OCI-LY1 (cell line): ENCODE measurements around the gene CLEC4F.
A peak's percentile ranks its signal among the peaks of the same experiment; 100 is the strongest.

Experiments
- H2AFZ ChIP-seq: fragments of 200-600 bp; sonication (generic), shearing (Covaris generic); 2 replicates; pipeline ENCODE4 v1.6.0; 2014; ENCODE audit warnings: antibody characterized with exemption, mild to moderate bottlenecking, low read length
- H3F3A ChIP-seq: fragments of 200-600 bp; sonication (generic), shearing (Covaris generic); 2 replicates; pipeline ENCODE4 v1.6.0; 2014; ENCODE audit warnings: mild to moderate bottlenecking, antibody characterized with exemption, low read length, moderate library complexity; ENCODE audit not compliant: insufficient read depth
- H3K27ac ChIP-seq: fragments of 200-600 bp; sonication (generic); 2 replicates; pipeline ENCODE4 v1.5.1; 2014; ENCODE audit warnings: low read length, mixed run types, mild to moderate bottlenecking, low read depth; ENCODE audit not compliant: poor library complexity, severe bottlenecking
- H3K27me3 ChIP-seq: fragments of 200-600 bp; sonication (generic); 2 replicates; pipeline ENCODE4 v1.6.0; 2014; ENCODE audit warnings: antibody characterized with exemption, mild to moderate bottlenecking, low read length, moderate library complexity; ENCODE audit not compliant: insufficient read depth
- H3K36me3 ChIP-seq: fragments of 200-600 bp; sonication (generic); 2 replicates; pipeline ENCODE4 v1.6.1; 2014; ENCODE audit warnings: mild to moderate bottlenecking, antibody characterized with exemption, low read length, moderate library complexity, mixed read lengths; ENCODE audit not compliant: insufficient read depth
- H3K4me1 ChIP-seq: fragments of 200-600 bp; sonication (generic); 2 replicates; pipeline ENCODE4 v1.5.1; 2014; ENCODE audit warnings: mild to moderate bottlenecking, low read length, moderate library complexity; ENCODE audit not compliant: insufficient read depth, severe bottlenecking
- H3K4me2 ChIP-seq: fragments of 200-600 bp; sonication (generic), shearing (Covaris generic); 2 replicates; pipeline ENCODE4 v1.6.1; 2014; ENCODE audit warnings: low read length
- H3K4me3 ChIP-seq: fragments of 200-600 bp; sonication (generic); 2 replicates; pipeline ENCODE4 v1.5.1; 2014; ENCODE audit warnings: low read length, low read depth, mild to moderate bottlenecking, mixed read lengths; ENCODE audit not compliant: poor library complexity, severe bottlenecking
- H3K79me2 ChIP-seq: fragments of 200-600 bp; shearing (Covaris generic); 2 replicates; pipeline ENCODE4 v1.6.1; 2016; ENCODE audit warnings: mixed run types, low read length, mixed read lengths; ENCODE audit not compliant: insufficient read depth
- H3K9ac ChIP-seq: fragments of 200-600 bp; sonication (generic), shearing (Covaris generic); 2 replicates; pipeline ENCODE4 v1.6.1; 2014; ENCODE audit warnings: mild to moderate bottlenecking, low read length, mixed read lengths
- H3K9me2 ChIP-seq: fragments of 200-600 bp; sonication (generic), shearing (Covaris generic); 2 replicates; pipeline ENCODE4 v1.6.1; 2014; ENCODE audit warnings: low read depth, mild to moderate bottlenecking, low read length, mixed read lengths
- H3K9me3 ChIP-seq: fragments of 200-600 bp; shearing (Covaris generic); 2 replicates; pipeline ENCODE4 v1.6.1; 2014; ENCODE audit warnings: low read length, mixed read lengths
- H4K20me1 ChIP-seq: fragments of 200-600 bp; sonication (generic), shearing (Covaris generic); 2 replicates; pipeline ENCODE4 v1.6.0; 2016; ENCODE audit warnings: mild to moderate bottlenecking, low read length; ENCODE audit not compliant: insufficient read depth
- CTCF ChIP-seq: fragments of 200-600 bp; sonication (generic), shearing (Covaris generic); IDR thresholded peaks from 2 replicates; pipeline ENCODE4 v1.5.1; 2017; ENCODE audit warnings: mild to moderate bottlenecking, antibody characterized with exemption, low read length, moderate library complexity, mixed read lengths
- EZH2 ChIP-seq: fragments of 200-600 bp; sonication (generic), shearing (Covaris generic); IDR thresholded peaks from 2 replicates; pipeline ENCODE4 v1.8.0; 2017; ENCODE audit warnings: borderline replicate concordance, mixed run types, mild to moderate bottlenecking, antibody characterized with exemption, low read length, moderate library complexity, mixed read lengths

Gene CLEC4F

DNA sequence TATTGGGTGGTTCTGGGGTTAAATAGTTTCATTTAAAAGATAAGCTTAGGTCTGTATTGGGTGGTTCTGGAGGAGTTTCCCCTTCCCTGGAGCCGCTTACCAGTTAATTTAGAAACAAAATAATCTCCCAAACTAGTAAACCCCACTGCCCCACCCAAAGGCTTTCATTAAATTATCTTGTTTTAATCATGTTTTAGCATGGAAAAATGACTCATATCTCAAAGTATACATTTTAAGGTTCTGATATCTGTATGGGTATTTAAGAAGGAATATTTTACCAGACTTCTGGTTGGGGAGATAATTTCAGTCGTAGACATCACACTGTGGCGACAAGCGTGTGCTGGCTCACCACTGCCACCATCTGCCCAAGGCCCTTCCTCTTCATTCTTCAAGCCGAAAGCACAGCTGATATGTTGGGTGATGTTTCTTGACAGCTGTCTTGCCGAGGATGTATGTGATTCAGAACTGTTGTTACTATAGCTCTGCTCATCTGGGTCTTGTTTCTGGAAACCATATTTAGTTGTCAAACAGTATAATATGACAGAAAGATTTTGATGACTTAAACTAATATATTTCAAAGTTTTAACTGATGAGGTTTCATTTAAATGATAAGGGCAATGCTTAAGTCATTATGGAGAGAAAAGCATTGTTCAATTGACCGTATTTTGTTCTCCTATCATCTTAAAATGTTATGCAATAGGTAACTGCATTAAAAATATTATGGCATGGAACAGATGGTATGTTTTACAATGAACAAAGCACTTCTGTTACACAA lies 35.1 kb downstream of the CLEC4F start:
- TF ChIP-seq CTCF (peak; percentile 51; the same call in 1 of the 2 replicates), EZH2 (no peak)
- H3K4me2 ChIP-seq = no peak overlapping the region
- H3K36me3 ChIP-seq = no peaks in the 10 kb centered on the region
- H3K79me2 ChIP-seq = no peaks in the 10 kb centered on the region
- no peak overlapping the region for H3K9ac ChIP-seq
- H3K27ac ChIP-seq = no peak overlapping the region
- H3F3A ChIP-seq = no peaks in the 10 kb centered on the region
- no peaks in the 10 kb centered on the region for H3K4me1 ChIP-seq
- H3K27me3 ChIP-seq = no peaks in the 10 kb centered on the region
- no peak overlapping the region for H2AFZ ChIP-seq
- H3K4me3 ChIP-seq = no peak overlapping the region
- no peaks in the 10 kb centered on the region for H3K9me2 ChIP-seq
- H3K9me3 ChIP-seq = no peaks in the 10 kb centered on the region
- no peaks in the 10 kb centered on the region for H4K20me1 ChIP-seq

DNA sequence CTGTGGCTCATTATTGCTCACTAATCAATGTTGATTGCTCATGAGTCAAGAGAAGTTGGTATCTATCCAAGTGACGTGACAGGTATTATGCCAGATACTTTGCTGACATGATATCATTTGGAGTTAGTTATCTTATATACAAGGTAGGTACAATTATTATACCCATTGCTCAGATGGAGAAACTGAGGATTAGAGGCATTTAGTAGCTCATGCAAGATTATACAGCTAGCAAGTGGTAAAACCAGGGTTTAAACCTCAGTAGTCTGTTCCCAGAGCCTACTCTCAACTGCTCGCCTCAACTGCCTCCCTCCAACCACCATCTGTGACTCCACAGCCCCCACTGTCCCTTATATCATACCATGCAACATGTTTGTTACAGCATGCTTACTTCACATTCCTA lies 36.1 kb downstream of the CLEC4F start:
- Histone ChIP-seq H3K9me2 (no peaks in the 10 kb centered on the region), H3K4me3 (no peak overlapping the region), H3F3A (no peaks in the 10 kb centered on the region), H3K27ac (no peak overlapping the region), H3K9me3 (no peaks in the 10 kb centered on the region), H3K79me2 (no peaks in the 10 kb centered on the region), H3K4me2 (no peak overlapping the region), H3K9ac (no peak overlapping the region), H3K4me1 (no peaks in the 10 kb centered on the region), H4K20me1 (no peaks in the 10 kb centered on the region), H2AFZ (no peak overlapping the region), H3K36me3 (no peaks in the 10 kb centered on the region), H3K27me3 (no peaks in the 10 kb centered on the region)
- no peak for TF ChIP-seq EZH2
- TF ChIP-seq CTCF = no peak

- Histone ChIP-seq H3K9me3 (no peaks in the 10 kb centered on the region), H3K4me1 (no peaks in the 10 kb centered on the region), H4K20me1 (no peaks in the 10 kb centered on the region), H3K27ac (no peak overlapping the region), H3K79me2 (no peaks in the 10 kb centered on the region), H3K27me3 (no peaks in the 10 kb centered on the region), H2AFZ (no peak overlapping the region), H3K9me2 (no peaks in the 10 kb centered on the region), H3K9ac (no peak overlapping the region), H3F3A (no peaks in the 10 kb centered on the region), H3K4me2 (no peak overlapping the region), H3K36me3 (no peaks in the 10 kb centered on the region), H3K4me3 (no peak overlapping the region)
- TF ChIP-seq EZH2 (no peak), CTCF (no peak)
Observed at GRCh38 chr2:70779911-70780545, 40.4 kb downstream of the CLEC4F start.
